Smooth muscle cell (in vitro differentiated cells): ENCODE measurements around the gene PPFIBP2. TPM values are rescaled to one million over a fixed set of nuclear protein-coding genes. Genes with fewer than 3 reads are reported as not detected.

Experiments
- DNase-seq: peaks from one replicate; lab custom pipeline; 2025; ENCODE audit not compliant: unreplicated experiment; lab: John Stamatoyannopoulos, UW
- H2AFZ ChIP-seq: fragments of 200-600 bp; sonication (generic); 2 replicates; pipeline ENCODE4 v1.6.0; 2016; ENCODE audit warnings: antibody characterized with exemption, low read depth, mild to moderate bottlenecking
- H3F3A ChIP-seq: fragments of 200-600 bp; sonication (generic); 2 replicates; pipeline ENCODE4 v1.6.0; 2017; ENCODE audit warnings: antibody characterized with exemption, low read depth
- H3K27ac ChIP-seq: fragments of 200-600 bp; sonication (generic); 2 replicates; pipeline ENCODE4 v1.5.1; 2016; ENCODE audit warnings: low read depth, mild to moderate bottlenecking
- H3K27me3 ChIP-seq: fragments of 200-600 bp; sonication (generic); 2 replicates; pipeline ENCODE4 v1.6.1; 2016; ENCODE audit warnings: low read depth, mild to moderate bottlenecking
- H3K36me3 ChIP-seq: fragments of 200-600 bp; sonication (generic); 2 replicates; pipeline ENCODE4 v1.5.1; 2016; ENCODE audit warnings: low read depth
- H3K4me1 ChIP-seq: fragments of 200-600 bp; sonication (generic); 2 replicates; pipeline ENCODE4 v1.5.1; 2016; ENCODE audit warnings: low read depth
- H3K4me2 ChIP-seq: fragments of 200-600 bp; sonication (generic); 2 replicates; pipeline ENCODE4 v1.6.0; 2016; ENCODE audit warnings: mild to moderate bottlenecking
- H3K4me3 ChIP-seq: fragments of 200-600 bp; sonication (generic); 2 replicates; pipeline ENCODE4 v1.5.1; 2016; ENCODE audit warnings: mild to moderate bottlenecking
- H3K79me2 ChIP-seq: fragments of 200-600 bp; sonication (generic); 2 replicates; pipeline ENCODE4 v1.6.0; 2016; ENCODE audit warnings: low read depth, mild to moderate bottlenecking
- H3K9ac ChIP-seq: fragments of 200-600 bp; sonication (generic); 2 replicates; pipeline ENCODE4 v1.6.0; 2016; ENCODE audit warnings: low read depth
- H3K9me3 ChIP-seq: fragments of 200-600 bp; sonication (generic); replicated peaks from 2 replicates; pipeline ENCODE4 v1.5.1; 2016; ENCODE audit warnings: low read depth
- H4K20me1 ChIP-seq: fragments of 200-600 bp; sonication (generic); 2 replicates; pipeline ENCODE4 v1.6.0; 2016; ENCODE audit warnings: low read depth
- WGBS: methylation state at CpG from one replicate; pipeline ENCODE4 v1.1.7; 2016; ENCODE audit warnings: low lambda C conversion rate; 5-methylcytosine and 5-hydroxymethylcytosine counted together
- polyA plus RNA-seq: library from polyadenylated mRNA; unstranded; fragments of >200 nt; fragmentation: Nextera tagmentation; extraction: Ambion mirVana; gene quantifications from 2 replicates; pipeline ENCODE4 v1.2.1, GENCODE V29; 2016
- total RNA-seq: library from RNA; depleted of rRNA; stranded (reverse); fragments of >200 nt; gene quantifications from 2 replicates; pipeline ENCODE4 v1.2.3, GENCODE V29; 2014
- TF ChIP-seq, protein P1 (sequence below): fragments of 200-600 bp; sonication (generic); IDR thresholded peaks from 2 replicates; pipeline ENCODE4 v1.5.1; 2017; ENCODE audit warnings: borderline replicate concordance, mild to moderate bottlenecking, antibody characterized with exemption; ENCODE audit not compliant: insufficient read depth, poor library complexity, severe bottlenecking

The PPFIBP2 gene
- total and polyA plus RNA-seq, 2 experiments from 2014 or later: 9.8 to 20.2 TPM

DNA sequence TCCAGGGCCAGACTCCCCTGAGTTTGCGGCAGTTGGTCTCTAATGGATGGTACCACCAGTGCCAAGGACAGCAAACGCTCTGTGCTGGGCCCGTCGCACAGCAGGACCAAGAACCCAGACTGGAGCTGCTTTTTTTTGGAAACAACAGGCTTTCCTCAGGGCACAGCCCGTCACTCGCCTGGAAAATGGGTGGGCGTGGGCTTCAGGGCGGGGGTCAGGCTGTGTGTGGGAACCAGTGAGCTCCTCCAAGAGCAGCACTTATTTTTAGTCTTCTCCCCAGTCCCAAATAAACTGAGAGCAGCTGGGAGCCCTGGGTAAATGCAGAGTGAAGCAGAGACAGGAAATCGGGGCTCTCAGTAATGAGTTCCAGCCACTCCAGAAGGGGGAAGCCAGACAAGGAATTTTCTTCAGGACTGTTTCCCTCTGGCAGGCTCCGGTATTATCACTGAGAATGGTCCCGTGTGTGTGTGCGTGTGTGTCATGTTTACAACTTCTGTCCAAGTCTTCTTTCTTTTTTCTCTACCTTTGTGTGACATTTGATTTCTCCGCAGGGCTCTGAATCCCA lies 63.0 kb downstream of the PPFIBP2 start:
- no peaks in the 10 kb centered on the region for H4K20me1 ChIP-seq
- no peaks in the 10 kb centered on the region for H3K36me3 ChIP-seq
- H3K4me3 ChIP-seq: peak overlapping the region; percentile 39
- 19% methylated on average over 13 of the region's 13 CpGs for WGBS
- peak overlapping the region; percentile 76 for H3K27ac ChIP-seq
- H2AFZ ChIP-seq: peak overlapping the region; percentile 81
- H3F3A ChIP-seq: peaks cover 21% of the 10 kb centered on the region
- no peak for DNase-seq
- H3K4me2 ChIP-seq: peak overlapping the region; percentile 85
- H3K9me3 ChIP-seq: no peaks in the 10 kb centered on the region
- peak overlapping the region; percentile 33 for H3K9ac ChIP-seq
- H3K79me2 ChIP-seq: peaks cover 7% of the 10 kb centered on the region
- TF ChIP-seq, protein P1, sequence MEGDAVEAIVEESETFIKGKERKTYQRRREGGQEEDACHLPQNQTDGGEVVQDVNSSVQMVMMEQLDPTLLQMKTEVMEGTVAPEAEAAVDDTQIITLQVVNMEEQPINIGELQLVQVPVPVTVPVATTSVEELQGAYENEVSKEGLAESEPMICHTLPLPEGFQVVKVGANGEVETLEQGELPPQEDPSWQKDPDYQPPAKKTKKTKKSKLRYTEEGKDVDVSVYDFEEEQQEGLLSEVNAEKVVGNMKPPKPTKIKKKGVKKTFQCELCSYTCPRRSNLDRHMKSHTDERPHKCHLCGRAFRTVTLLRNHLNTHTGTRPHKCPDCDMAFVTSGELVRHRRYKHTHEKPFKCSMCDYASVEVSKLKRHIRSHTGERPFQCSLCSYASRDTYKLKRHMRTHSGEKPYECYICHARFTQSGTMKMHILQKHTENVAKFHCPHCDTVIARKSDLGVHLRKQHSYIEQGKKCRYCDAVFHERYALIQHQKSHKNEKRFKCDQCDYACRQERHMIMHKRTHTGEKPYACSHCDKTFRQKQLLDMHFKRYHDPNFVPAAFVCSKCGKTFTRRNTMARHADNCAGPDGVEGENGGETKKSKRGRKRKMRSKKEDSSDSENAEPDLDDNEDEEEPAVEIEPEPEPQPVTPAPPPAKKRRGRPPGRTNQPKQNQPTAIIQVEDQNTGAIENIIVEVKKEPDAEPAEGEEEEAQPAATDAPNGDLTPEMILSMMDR: no peak
- H3K4me1 ChIP-seq: peaks cover 56% of the 10 kb centered on the region
- no peaks in the 10 kb centered on the region for H3K27me3 ChIP-seq

GRCh38 chr11:7577291-7578190 lies 63.7 kb downstream of the PPFIBP2 start:
- H3K36me3 ChIP-seq: no peaks in the 10 kb centered on the region
- peak overlapping the region; percentile 81 for H2AFZ ChIP-seq
- H3K9me3 ChIP-seq: no peaks in the 10 kb centered on the region
- peak overlapping the region; percentile 76 for H3K27ac ChIP-seq
- H3K27me3 ChIP-seq: no peaks in the 10 kb centered on the region
- H3K4me2 ChIP-seq: peak overlapping the region; percentile 85
- no peaks in the 10 kb centered on the region for H4K20me1 ChIP-seq
- WGBS: 11% methylated on average over 16 of the region's 16 CpGs
- H3F3A ChIP-seq: peaks cover 21% of the 10 kb centered on the region
- peaks cover 7% of the 10 kb centered on the region for H3K79me2 ChIP-seq
- H3K4me3 ChIP-seq: peak overlapping the region; percentile 39
- peak overlapping the region; percentile 33 for H3K9ac ChIP-seq
- H3K4me1 ChIP-seq: peaks cover 49% of the 10 kb centered on the region
- DNase-seq: no peak
- TF ChIP-seq, protein P1: no peak

- Histone ChIP-seq H3K79me2 (peaks cover 7% of the 10 kb centered on the region), H3K4me2 (peak overlapping the region; percentile 85), H2AFZ (peak overlapping the region; percentile 81), H3K4me1 (peaks cover 46% of the 10 kb centered on the region), H3K4me3 (peak overlapping the region; percentile 39), H4K20me1 (no peaks in the 10 kb centered on the region), H3K9ac (peak overlapping the region; percentile 33), H3K9me3 (no peaks in the 10 kb centered on the region), H3K36me3 (no peaks in the 10 kb centered on the region), H3K27ac (peak overlapping the region; percentile 76), H3F3A (peaks cover 21% of the 10 kb centered on the region), H3K27me3 (no peaks in the 10 kb centered on the region)
- no peak for DNase-seq
- whole genome bisulfite sequencing: 68% methylated on average over 9 of the region's 9 CpGs
- TF ChIP-seq, protein P1: no peak
Observed at GRCh38 chr11:7578276-7578955, 64.6 kb downstream of the PPFIBP2 start.
